ENCODE results near the gene RASGRP4.
"Not testable (repeated sequence)": the region's sequence is repeated elsewhere in the genome, so short reads cannot be mapped to it uniquely, and the experiment has no call there.

RASGRP4 gene, protein sequence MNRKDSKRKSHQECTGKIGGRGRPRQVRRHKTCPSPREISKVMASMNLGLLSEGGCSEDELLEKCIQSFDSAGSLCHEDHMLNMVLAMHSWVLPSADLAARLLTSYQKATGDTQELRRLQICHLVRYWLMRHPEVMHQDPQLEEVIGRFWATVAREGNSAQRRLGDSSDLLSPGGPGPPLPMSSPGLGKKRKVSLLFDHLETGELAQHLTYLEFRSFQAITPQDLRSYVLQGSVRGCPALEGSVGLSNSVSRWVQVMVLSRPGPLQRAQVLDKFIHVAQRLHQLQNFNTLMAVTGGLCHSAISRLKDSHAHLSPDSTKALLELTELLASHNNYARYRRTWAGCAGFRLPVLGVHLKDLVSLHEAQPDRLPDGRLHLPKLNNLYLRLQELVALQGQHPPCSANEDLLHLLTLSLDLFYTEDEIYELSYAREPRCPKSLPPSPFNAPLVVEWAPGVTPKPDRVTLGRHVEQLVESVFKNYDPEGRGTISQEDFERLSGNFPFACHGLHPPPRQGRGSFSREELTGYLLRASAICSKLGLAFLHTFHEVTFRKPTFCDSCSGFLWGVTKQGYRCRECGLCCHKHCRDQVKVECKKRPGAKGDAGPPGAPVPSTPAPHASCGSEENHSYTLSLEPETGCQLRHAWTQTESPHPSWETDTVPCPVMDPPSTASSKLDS

DNA sequence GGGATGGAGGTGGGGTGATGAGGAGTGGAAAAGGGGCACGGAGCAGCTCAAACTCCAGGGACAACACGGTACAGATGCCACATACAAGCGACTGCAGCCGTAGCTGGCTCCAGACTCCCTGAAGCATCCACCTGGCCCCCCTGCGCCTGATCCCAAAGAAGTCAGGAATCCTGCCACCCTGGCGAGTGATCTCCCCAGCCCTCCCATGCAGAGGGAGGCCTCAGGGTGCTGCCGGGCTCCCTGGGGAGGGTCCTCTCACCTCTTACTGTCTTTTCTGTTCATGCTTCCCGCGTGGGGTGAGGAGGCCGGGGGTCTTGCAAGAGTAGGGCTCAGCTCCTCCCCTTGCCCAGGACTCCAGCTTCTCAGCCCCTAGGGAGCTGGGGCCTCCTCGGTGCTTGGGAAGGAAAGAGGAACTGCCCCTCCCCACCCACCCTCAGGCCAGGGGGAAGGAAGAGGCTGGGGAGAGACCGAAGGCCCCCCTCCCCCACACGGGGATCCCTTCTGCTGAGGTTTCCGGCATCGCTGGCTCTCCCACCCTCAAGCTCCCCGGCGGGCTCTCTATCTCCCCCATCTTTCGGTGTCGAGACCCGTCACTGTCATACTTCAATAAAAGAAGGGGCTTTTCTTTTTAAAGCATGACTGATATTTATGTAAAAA is at the start of gene RASGRP4:
Gene RASGRP4, minus strand, starts transcription at position 410 of the 657 bp plus-strand sequence. Its CDS starts 128 bp downstream, at position 282.
- ATAC-seq (peak; percentile 6), DNase-seq (ENCODE audit: low spot score in 2 of 2) (no peak)
- Mint-ChIP-seq H3K4me1 (peaks cover 29% of the 10 kb centered on the region), H3K36me3 (peaks cover 30% of the 10 kb centered on the region), H3K4me3 (peak within 1 kb of the TSS; percentile 77), H3K9me3 (no peaks in the 10 kb centered on the region), H3K27ac (peak within 1 kb of the TSS; percentile 98)

GRCh38 chr19:38475176-38475575 is 49.2 kb upstream of the RASGRP4 start:
- DNase-seq (ENCODE audit: low spot score in 2 of 2) (no peak), ATAC-seq (no peak)
- Mint-ChIP-seq H3K9me3 (no peaks in the 10 kb centered on the region), H3K27ac (no peak overlapping the region), H3K36me3 (peaks cover 61% of the 10 kb centered on the region), H3K4me3 (no peak overlapping the region), H3K4me1 (no peaks in the 10 kb centered on the region)

GRCh38 chr19:38473201-38473600 is 47.2 kb upstream of the RASGRP4 start:
- H3K36me3 Mint-ChIP-seq, result peaks cover 57% of the 10 kb centered on the region
- H3K27ac Mint-ChIP-seq, result no peak overlapping the region
- no peak overlapping the region for H3K4me3 Mint-ChIP-seq
- no peaks in the 10 kb centered on the region for H3K9me3 Mint-ChIP-seq
- no peak for ATAC-seq
- H3K4me1 Mint-ChIP-seq, result no peaks in the 10 kb centered on the region
- DNase-seq (ENCODE audit: low spot score in 2 of 2), result no peak

GRCh38 chr19:38472725-38473124 is 46.7 kb upstream of the RASGRP4 start:
- not testable (repeated sequence) for H3K9me3 Mint-ChIP-seq

DNA sequence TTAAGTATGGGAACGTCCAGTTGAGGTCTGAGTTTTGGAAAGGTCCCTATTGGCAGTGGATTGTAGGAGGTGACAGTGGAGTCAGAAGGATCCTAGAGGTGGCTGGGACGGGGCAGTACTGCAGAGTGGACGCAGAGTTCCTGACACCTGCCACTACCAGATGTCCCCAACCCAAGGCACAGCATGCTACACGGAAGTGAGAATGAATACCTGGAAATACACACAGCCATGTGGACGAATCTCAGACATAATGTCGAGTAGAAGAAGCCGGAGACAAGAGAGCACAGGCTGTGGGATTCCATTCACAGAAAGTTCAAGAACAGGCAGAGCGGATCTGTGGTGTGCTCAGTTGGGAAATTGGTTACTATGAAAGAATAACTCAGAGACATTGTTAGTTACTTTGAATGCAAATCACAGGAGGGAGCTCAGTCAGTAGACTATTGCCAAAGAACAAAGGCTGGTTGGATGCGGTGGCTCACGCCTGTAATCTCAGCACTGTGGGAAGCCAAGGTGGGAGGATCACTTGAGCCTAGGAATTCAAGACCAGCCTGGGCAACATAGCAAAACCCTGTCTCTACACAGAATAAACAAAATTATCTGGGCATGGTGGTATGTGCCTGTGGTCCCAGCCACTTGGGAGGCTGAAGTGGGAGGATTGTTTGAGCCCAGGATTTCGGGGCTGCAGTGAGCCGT is 44.9 kb upstream of the RASGRP4 start:
- H3K9me3 Mint-ChIP-seq, result no peaks in the 10 kb centered on the region
- H3K27ac Mint-ChIP-seq, result no peak overlapping the region
- H3K36me3 Mint-ChIP-seq, result peaks cover 34% of the 10 kb centered on the region
- no peaks in the 10 kb centered on the region for H3K4me1 Mint-ChIP-seq
- ATAC-seq (no peak), DNase-seq (ENCODE audit: low spot score in 2 of 2) (no peak)
- H3K4me3 Mint-ChIP-seq, result no peak overlapping the region

More at GRCh38 chr19:38472725-38473124, 46.7 kb upstream of the RASGRP4 start:
- H3K27ac Mint-ChIP-seq; H3K4me1 Mint-ChIP-seq; H3K4me3 Mint-ChIP-seq; ATAC-seq; DNase-seq (ENCODE audit: low spot score in 2 of 2): not testable (repeated sequence)
- peaks cover 52% of the 10 kb centered on the region for H3K36me3 Mint-ChIP-seq

DNA sequence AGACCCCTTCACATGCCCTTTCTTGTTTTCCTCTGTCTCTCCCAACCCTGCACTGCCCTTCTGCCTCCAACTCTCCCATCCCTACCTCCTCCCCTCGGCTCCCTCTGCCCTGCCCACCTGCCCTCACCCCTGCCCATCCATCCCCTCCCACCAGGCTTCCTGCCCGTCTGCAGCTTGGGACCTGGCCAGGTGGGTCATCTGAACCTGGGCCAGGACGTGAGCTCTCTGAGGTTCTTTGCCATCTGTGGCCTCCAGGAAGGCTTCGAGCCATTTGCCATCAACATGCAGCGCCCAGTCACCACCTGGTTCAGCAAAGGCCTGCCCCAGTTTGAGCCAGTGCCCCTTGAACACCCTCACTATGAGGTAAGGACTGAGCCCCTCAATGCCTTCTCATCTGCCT is 43.1 kb upstream of the RASGRP4 start:
- peaks cover 44% of the 10 kb centered on the region for H3K36me3 Mint-ChIP-seq
- DNase-seq (ENCODE audit: low spot score in 2 of 2) (no peak), ATAC-seq (no peak)
- H3K4me3 Mint-ChIP-seq, result no peak overlapping the region
- no peaks in the 10 kb centered on the region for H3K9me3 Mint-ChIP-seq
- no peak overlapping the region for H3K27ac Mint-ChIP-seq
- no peaks in the 10 kb centered on the region for H3K4me1 Mint-ChIP-seq

GRCh38 chr19:38467541-38468525 is 41.8 kb upstream of the RASGRP4 start:
- Mint-ChIP-seq H3K4me3 (no peak overlapping the region), H3K36me3 (peaks cover 53% of the 10 kb centered on the region), H3K4me1 (no peaks in the 10 kb centered on the region), H3K27ac (no peak overlapping the region), H3K9me3 (no peaks in the 10 kb centered on the region)
- DNase-seq (ENCODE audit: low spot score in 2 of 2) (no peak), ATAC-seq (no peak)

DNA sequence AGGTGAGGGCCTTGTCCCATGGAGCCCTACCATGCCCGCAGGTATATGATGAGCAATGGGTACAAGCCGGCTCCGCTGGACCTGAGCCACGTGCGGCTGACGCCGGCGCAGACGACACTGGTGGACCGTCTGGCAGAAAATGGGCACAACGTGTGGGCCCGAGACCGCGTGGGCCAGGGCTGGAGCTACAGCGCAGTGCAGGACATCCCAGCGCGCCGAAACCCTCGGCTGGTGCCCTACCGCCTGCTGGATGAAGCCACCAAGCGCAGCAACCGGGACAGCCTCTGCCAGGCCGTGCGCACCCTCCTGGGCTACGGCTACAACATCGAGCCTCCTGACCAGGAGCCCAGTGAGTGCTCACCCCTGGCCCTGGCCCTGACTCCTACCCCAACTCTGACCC is 40.0 kb upstream of the RASGRP4 start:
- no peak overlapping the region for H3K4me3 Mint-ChIP-seq
- no peaks in the 10 kb centered on the region for H3K9me3 Mint-ChIP-seq
- no peak overlapping the region for H3K27ac Mint-ChIP-seq
- peaks cover 58% of the 10 kb centered on the region for H3K36me3 Mint-ChIP-seq
- DNase-seq (ENCODE audit: low spot score in 2 of 2) (no peak), ATAC-seq (peak; percentile 14)
- H3K4me1 Mint-ChIP-seq, result no peaks in the 10 kb centered on the region

DNA sequence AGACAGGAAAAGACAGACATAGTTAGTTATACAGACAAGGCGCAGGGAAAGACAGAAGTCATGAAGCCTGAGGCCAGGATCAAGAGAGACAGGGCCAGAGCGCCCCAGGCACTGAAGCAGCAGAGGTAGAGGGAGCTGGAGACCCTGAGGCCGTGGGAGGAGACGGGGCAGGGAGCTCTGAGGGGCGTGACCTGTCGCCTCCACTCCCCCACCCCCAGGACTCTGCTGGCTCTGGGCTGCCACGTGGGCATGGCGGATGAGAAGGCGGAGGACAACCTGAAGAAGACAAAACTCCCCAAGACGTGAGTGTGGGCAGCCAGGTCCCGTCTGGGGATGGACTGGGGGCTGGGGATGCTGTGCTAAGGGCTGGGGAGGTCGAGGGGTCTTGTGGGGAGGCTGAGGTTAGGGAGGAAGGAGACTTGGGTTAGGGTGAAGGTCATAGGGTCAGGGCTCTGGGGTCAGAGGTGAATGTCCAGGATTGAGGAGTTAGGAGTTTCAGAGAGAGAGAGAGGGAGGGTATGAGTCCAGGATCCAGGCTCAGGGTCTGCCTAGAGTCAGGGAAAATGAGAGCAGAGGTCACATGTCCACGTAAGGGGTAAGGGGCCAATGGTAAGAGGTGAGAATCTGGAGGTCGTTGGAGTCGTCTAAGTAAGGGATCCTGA is 38.5 kb upstream of the RASGRP4 start:
- Mint-ChIP-seq H3K4me1 (no peaks in the 10 kb centered on the region), H3K36me3 (peaks cover 53% of the 10 kb centered on the region), H3K4me3 (no peak overlapping the region), H3K27ac (no peak overlapping the region), H3K9me3 (no peaks in the 10 kb centered on the region)
- ATAC-seq (no peak), DNase-seq (ENCODE audit: low spot score in 2 of 2) (no peak)

DNA sequence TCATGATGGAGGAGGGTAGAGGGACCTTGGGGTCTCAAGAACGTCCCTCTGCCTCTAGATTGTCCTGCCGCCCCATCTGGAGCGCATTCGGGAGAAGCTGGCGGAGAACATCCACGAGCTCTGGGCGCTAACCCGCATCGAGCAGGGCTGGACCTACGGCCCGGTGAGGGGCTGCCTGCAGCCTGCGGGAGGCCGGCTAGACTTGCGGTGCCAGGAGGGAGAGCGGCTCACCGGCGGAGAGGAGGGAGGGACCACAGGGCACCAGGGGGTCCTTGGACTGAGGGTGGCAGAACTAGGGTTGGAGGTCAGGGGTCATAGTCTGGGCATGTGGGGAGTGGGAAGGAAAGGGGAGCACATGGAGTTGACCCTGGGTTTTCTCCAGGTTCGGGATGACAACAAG is 37.3 kb upstream of the RASGRP4 start:
- Mint-ChIP-seq H3K36me3 (peaks cover 62% of the 10 kb centered on the region), H3K4me1 (no peaks in the 10 kb centered on the region)
- no peak for ATAC-seq

DNA sequence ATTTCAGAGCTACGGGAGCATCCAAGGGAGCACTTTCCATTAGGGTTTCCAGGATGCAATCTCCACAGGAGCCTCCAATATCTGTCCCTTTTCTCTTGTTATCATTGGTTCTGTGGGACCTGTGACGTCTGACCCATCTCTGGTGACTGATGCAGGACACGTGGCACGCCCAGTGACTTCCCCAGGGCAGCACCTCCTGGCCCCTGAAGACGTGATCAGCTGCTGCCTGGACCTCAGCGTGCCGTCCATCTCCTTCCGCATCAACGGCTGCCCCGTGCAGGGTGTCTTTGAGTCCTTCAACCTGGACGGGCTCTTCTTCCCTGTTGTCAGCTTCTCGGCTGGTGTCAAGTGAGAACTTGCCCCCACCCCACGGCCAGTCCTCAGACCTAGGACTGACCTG is 33.0 kb upstream of the RASGRP4 start:
- ATAC-seq (no peak), DNase-seq (ENCODE audit: low spot score in 2 of 2) (no peak)
- Mint-ChIP-seq H3K9me3 (no peaks in the 10 kb centered on the region), H3K36me3 (peaks cover 84% of the 10 kb centered on the region), H3K4me1 (no peaks in the 10 kb centered on the region), H3K4me3 (no peak overlapping the region), H3K27ac (no peak overlapping the region)

More for the DNA sequence above, 37.3 kb upstream of the RASGRP4 start:
- no peak for DNase-seq (ENCODE audit: low spot score in 2 of 2)
- Mint-ChIP-seq H3K9me3 (no peaks in the 10 kb centered on the region), H3K4me3 (no peak overlapping the region), H3K27ac (no peak overlapping the region)

DNA sequence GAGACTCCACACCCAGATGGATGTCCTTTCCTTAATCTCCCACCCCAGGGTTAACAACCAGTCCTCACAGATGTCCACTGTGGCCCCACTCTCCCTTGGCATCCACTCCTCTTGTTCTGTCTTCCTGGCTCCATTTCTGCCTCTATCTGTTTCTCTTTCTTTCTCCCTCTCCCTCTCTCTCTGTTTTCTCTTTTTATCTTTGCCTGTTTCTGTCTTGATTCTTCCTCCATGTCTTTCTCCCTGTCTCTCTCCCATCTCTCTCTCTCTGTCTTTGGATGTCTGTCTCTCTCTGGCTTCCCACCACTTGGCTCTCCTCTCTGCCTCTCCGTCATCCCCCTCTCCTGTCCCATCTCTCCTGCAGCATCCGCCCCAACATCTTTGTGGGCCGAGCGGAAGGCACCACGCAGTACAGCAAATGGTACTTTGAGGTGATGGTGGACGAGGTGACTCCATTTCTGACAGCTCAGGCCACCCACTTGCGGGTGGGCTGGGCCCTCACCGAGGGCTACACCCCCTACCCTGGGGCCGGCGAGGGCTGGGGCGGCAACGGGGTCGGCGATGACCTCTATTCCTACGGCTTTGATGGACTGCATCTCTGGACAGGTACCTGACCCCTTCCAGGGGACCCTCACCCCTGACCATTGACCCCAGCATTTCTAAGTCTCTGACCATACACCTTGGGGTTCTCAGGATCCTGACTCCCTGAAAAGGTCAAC is 31.8 kb upstream of the RASGRP4 start:
- Mint-ChIP-seq H3K9me3 (no peaks in the 10 kb centered on the region), H3K4me1 (peaks cover 7% of the 10 kb centered on the region), H3K27ac (no peak overlapping the region), H3K4me3 (no peak overlapping the region), H3K36me3 (peaks cover 83% of the 10 kb centered on the region)
- no peak for DNase-seq (ENCODE audit: low spot score in 2 of 2)
- no peak for ATAC-seq

DNA sequence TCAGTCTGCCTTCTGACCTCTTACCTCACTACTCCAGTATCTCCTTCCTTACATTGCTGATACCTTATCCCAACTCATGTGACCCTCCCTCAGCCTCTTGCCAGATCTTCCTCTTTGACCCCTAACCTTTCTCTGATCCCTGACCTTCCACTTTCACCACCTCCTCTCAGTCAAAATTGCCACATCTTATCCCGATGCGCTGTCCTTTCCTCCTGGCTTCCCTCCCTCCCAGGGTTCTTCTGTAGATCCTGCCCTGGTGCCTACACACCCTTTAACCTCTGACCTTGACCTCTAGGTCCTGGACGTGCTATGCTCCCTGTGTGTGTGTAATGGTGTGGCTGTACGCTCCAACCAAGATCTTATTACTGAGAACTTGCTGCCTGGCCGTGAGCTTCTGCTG is 31.2 kb upstream of the RASGRP4 start:
- Mint-ChIP-seq H3K9me3 (no peaks in the 10 kb centered on the region), H3K36me3 (peaks cover 83% of the 10 kb centered on the region), H3K27ac (no peak overlapping the region), H3K4me1 (peaks cover 7% of the 10 kb centered on the region), H3K4me3 (no peak overlapping the region)
- ATAC-seq (no peak), DNase-seq (ENCODE audit: low spot score in 2 of 2) (no peak)

Data from stimulated activated effector memory CD8-positive, alpha-beta T cell treated with anti-CD3 and anti-CD28 coated beads, Interleukin-12 subunit alpha, Interleukin-12 subunit beta, amount 100 ng/mL, for 72 hours (primary cell).